ENCODE data around the gene AOPEP.

The AOPEP gene

DNA sequence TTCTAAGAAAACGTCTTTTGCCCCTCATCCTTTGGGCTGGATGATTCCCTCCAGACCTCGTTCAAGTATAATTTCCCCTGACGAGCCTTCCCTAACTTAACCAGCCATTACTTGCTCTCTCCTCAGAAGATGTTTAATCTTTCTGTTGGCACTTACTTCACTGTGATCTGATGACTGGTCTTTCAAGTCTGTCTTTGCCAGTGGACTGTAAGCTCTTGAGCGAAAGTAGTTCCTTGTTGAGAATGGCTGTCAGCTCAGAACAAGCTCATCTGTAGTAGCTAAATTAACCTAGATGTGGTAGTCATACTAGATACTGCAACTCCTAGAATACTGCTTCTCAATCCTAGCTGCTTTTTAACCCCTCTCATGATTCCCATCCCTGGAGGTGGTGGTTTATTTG lies 125.0 kb downstream of the AOPEP start:
- DNase-seq = no peak

GRCh38 chr9:94851892-94852291 lies 125.4 kb downstream of the AOPEP start:
- no peak for DNase-seq

DNA sequence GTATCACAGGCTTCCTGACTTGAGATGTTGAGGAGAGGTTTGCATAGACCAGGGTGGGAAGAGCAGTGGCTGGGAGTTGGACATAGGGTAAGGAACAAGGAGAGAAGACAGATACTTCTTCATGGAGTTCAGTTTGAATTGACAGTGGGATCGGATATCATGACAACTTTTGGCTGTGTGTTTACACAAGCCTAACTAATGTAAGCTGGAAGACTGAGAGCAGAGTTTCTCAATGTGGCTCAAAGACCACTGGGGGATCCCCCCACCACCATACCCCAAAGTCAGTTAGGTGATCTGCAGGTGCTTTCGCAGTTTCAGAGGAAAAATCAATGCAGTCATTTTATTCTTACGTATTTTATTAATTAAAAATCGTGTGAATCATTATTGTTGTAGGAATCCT lies 125.9 kb downstream of the AOPEP start:
- no peak for DNase-seq

DNA sequence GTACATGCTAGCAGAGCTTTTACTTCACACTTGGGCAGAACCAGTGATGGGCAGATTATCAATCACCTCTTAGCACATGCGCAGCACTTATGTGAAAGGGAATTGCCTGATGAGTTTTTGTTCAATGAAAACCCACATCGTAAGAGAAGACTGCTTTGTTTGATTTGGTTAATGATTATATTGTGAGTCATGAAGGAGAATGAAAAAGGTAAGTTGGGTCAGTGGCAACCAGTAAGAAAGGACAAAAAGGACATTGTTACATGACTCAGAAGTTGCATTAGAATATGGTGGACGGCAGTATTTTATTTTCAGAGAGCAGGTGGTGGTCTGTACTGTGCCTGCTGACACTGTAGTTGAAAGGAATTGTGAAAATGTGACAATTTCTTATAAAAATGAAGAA lies 127.4 kb downstream of the AOPEP start:
- DNase-seq = no peak

DNA sequence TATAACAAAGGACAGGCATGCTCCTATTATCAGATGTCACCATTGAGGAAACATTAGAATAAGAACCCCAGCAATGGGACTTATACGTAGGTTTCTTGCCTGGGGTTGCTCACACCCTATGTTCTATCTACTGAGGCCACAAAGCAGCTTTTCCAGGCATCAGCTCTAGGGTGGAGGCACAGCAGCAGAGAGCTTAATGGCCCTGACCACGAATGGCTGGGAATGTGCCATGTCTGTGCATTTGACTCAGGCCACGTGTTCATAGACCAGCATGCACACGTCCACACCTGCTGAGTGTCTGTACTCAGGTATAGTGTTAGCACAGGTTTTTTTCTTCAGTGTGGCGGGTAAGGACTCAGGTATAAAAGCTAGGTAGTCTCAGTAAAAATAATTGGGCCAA lies 129.4 kb downstream of the AOPEP start:
- no peak for DNase-seq

DNA sequence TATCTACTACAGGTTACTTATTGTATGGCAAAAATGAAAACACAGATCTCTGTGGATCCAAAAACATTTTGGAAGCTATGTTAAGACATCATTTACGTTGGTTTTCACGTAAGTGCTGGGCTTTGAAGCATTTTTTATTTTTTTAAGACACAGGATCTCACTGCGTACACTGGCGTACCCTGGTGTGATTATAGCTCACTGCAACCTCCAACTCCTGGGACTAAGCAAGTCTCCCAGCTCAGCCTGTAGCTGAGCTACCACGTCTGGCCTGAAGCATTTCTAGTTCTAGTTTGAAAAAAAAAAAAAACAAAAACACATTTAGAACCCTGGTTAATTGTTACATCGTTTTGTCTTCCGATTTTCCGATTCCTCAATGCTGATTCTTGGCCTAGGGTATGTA lies 131.3 kb downstream of the AOPEP start:
- no peak for DNase-seq

- no peak for DNase-seq
Observed at GRCh38 chr9:94859226-94859625, 132.7 kb downstream of the AOPEP start.

- no peak for DNase-seq
Observed at GRCh38 chr9:94859891-94860290, 133.4 kb downstream of the AOPEP start.

DNA sequence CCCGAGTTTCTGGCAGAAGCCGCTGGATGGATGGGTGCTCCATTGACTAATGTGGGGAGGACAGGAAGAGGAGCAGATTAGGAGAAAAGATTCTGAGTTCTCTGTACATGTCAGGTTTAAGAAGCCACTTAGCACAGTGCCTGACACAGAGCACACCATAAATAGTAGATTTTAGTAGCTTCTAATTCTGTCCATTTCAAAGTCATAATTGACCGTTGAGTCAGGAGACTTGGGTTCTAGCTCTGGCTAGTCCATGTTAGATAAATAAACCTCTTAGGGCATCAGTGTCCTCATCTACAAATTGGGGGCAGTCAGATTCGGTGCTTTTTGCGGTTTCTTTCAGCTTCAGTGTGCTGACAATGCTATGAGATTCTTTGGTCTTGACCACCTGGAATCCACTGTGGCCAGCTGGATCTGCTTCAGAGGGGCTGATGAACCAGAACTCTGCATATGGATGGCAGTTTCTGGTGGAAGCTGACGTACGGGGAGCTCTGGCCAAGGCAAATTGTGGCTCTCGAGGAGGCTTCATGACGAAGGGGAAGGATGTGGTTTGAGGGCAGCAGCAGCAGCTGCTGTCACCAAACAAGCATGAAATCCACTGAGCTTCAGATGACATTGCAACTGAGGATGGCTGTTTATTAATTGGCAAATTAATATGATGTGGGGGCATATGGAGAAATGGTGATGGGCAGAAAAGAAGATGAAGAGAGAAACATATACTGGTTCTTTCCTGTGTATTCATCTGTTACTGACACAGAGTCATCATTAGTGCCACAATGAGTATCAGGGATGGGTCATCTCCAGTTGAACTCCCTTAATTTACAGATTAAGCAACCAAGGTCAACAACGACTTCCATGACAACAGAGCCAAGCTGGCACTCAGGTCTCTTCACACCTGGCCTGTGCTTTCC lies 134.4 kb downstream of the AOPEP start:
- peak; percentile 84 for DNase-seq

DNA sequence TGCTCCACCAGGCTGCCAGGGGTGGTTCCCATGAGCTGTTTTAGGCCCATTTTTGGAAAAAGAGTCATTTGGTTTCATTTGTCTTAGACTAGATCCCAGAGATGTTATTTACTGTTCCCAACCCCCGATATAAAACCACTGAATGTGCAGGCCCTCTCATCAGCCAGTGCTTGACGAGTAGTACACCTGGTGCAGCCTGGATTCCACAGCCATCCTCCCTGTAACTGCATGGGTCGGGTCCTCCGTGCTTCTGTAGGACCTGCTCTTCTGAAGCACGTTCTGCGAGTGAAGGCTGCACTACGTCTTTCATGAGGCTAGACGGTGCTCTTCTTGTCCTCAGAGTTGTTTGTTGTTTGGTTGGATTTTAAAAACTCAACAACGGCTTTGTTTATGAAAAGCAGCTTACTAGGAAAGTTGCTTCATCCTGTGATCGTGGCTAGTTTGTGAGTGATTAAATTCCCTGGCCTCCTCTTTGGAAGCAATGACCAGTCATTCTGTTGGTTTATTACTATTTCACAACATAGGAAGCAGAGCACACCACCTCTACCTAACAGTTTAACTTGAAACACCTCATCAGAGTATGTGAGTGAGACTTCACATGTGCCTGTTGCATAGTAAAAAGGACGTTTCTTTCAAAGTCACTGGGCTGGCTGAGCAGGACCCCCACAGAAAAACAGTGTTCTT lies 135.2 kb downstream of the AOPEP start:
- DNase-seq = no peak

- no peak for DNase-seq
Observed at GRCh38 chr9:94864196-94864595, 137.7 kb downstream of the AOPEP start.

DNA sequence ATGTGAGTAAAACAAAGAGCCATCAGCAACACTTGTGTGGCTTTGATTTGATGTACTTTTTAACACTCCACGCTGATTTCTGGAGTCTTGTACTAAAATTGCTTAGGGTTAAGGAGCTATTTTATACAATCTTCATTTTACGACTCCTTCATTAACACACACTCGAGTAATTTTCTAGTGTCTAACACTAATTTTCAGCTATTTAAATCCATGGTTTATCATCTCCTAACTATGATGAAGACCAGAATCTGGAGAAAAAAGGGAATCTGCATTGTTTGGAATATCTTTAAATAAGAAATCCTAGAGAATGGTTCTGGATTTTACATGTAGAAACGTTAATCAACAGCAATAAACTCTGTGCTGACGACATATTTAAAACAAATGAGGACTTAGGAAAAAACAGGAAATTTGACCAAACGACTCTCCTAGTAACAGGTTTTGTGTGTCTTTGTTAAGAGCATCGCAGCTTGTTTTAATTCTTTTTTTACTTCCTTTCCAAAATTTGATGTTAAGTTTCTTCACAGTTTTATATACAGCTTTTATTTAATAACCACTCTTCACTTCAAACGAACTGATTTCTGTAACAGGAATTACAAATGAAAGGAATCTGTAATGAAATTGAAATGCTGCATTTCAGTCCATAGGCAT lies 138.5 kb downstream of the AOPEP start:
- DNase-seq = no peak

GRCh38 chr9:94865582-94866452 lies 139.3 kb downstream of the AOPEP start:
- DNase-seq = no peak

DNA sequence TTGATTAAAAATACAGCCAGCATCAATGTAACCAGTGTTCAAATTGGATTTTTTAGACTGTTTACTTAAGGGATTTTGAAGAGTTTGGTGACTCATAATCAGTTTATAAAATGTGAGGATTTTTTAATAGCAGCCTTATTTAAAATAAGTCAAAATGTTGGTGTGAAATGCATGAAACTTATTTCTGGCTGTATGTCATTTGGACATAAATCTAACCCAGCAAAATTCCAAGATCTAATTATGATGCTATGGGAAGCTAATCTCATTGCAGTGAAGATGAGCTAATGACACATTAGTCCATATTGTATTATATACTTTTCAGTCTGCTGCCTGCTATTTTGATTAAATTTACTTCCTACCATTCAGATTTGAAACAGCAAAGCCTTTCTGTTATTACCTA lies 140.3 kb downstream of the AOPEP start:
- no peak for DNase-seq

DNA sequence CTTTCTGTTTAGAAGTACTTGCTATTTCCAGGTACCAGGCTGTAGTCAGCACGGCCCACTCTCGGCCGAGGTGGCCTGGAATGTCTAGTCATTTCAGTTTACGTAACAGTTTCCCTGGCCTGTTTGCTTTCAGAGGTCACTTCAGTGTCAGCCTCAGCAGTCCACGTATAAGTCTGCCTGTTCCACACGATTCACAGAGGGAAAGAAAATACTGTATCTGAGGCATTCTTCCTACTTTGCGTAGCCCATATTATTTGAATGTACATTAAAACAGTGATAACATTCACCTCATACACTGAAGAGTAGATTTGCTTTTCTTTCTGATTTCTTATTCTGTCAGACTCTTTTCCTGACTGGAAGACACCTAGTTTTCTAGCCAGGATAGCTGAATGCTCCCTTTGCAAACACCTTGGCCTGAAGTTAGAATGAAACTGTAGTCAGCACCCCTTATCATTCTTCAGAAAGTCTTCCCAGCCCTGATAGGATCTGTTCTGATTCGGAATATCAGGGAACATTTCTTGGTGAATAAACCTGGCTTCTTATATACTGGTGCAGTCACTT lies 140.9 kb downstream of the AOPEP start:
- DNase-seq = no peak

DNA sequence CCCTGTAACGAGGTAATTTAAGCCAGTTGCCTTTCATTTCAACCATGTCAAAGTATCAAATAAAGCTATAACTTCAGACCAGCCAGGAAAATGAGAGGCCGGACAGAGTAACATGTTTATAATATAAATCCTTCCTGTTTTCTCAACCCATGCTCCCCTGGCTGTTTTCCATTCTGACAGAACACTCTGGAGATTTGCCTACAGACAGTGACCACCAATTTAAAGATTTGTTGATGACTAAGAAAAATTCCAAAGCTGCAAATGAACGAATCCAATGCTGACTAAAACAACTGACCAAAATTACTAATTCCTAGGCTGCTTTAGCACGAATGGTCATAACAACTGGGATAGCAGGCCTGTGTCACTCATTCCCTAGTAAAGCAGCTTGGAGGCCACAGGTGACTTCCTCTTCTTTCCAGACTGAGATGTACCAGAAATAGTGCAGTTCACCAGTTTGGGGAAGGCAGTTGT lies 141.4 kb downstream of the AOPEP start:
- DNase-seq = no peak

- no peak for DNase-seq
Observed at GRCh38 chr9:94868464-94868863, 142.0 kb downstream of the AOPEP start.

DNA sequence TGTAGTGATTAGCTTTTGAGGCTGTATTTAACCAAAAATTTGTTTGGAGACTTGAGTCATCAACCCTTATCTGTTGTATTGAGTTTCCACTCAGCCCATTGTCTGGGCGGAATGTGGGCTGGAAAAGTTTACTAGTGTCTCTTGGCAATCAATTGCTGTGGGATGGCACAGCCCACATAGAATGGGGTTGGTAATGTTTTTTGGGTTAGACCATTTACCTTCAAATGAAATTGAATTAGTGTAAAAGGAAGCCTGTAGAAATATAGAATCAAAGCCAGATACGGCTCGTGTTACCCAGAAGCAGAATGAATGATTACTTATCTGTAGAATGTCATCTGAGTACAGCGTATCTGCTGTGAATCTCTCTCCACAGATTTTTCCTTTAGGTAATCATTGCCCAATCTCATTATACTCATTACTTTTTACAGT lies 142.9 kb downstream of the AOPEP start:
- no peak for DNase-seq

- DNase-seq = no peak
Observed at GRCh38 chr9:94870465-94870792, 143.9 kb downstream of the AOPEP start.

DNA sequence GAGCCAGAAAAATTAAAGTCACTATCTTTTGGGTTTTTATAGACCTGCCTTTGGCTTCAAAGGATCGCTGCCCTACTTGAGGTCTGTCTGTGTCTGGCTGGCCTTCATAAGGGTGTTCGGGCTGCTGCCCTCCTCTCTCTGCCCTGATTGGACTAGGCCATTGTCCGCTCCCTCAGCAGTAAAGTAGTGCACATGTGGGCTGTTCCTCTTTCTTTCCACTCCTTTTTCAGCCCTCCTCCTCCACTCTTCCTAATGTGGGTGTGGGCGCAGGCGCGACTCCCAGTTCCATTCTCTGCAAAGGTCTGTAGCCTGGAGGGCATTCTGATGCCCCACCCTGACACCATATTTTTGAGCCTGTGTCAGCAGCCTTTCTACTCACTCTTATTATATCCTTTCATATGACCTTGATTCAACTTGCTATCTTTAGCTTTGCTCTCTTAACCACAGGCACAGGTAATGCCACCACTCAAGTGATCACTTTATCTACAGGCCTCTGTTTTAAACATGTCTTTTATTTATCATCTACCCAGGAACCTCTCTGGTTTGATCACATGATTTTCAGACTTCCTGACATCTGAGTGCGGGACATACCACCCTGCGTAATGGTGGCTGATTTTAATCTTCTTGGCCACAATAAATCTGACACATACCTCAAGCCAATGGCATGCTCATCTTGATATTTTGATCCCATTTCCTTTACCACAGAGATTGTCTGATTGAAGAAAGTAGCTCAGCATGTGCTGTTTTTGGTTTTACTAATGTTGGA lies 144.5 kb downstream of the AOPEP start:
- peak; percentile 70 for DNase-seq

GRCh38 chr9:94872083-94872833 lies 145.8 kb downstream of the AOPEP start:
- no peak for DNase-seq
